Measurements from ENCODE around the gene ACP3.

DNA sequence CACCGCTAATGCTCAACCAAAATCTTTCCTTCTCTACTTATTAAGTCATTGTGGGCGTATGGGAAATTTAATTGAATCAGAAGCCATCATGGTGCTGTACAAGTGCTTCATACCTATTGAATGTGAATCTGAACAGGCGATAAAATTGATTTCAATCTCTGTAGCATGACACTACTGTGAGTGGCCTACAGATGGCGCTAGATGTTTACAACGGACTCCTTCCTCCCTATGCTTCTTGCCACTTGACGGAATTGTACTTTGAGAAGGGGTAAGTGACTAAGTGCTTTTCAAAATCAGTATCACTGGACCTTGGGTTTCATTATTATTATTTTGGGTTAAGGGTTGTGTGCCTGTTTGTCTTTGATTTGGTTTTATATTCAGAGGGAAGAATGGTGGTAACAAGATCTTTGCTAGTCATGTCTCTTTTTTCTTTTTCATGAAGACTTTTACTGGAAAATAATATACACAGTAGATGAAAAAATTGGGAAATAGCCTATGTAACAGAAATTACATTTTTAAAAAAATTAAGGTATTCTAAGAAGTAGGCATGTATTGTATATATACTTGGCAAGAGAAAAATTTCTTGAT, 35.4 kb downstream of the ACP3 start:
- TF ChIP-seq, protein P1, sequence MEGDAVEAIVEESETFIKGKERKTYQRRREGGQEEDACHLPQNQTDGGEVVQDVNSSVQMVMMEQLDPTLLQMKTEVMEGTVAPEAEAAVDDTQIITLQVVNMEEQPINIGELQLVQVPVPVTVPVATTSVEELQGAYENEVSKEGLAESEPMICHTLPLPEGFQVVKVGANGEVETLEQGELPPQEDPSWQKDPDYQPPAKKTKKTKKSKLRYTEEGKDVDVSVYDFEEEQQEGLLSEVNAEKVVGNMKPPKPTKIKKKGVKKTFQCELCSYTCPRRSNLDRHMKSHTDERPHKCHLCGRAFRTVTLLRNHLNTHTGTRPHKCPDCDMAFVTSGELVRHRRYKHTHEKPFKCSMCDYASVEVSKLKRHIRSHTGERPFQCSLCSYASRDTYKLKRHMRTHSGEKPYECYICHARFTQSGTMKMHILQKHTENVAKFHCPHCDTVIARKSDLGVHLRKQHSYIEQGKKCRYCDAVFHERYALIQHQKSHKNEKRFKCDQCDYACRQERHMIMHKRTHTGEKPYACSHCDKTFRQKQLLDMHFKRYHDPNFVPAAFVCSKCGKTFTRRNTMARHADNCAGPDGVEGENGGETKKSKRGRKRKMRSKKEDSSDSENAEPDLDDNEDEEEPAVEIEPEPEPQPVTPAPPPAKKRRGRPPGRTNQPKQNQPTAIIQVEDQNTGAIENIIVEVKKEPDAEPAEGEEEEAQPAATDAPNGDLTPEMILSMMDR (IDR thresholded peaks at IDR 0.05; ENCODE audit: low read depth, low read length, missing input control): peak; percentile 92
- TF ChIP-seq RAD21 (IDR thresholded peaks at IDR 0.05): peak; percentile 85 to 90
- TF ChIP-seq, protein P2, sequence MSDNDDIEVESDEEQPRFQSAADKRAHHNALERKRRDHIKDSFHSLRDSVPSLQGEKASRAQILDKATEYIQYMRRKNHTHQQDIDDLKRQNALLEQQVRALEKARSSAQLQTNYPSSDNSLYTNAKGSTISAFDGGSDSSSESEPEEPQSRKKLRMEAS (IDR thresholded peaks at IDR 0.05): no peak
- TF ChIP-seq, protein P3, sequence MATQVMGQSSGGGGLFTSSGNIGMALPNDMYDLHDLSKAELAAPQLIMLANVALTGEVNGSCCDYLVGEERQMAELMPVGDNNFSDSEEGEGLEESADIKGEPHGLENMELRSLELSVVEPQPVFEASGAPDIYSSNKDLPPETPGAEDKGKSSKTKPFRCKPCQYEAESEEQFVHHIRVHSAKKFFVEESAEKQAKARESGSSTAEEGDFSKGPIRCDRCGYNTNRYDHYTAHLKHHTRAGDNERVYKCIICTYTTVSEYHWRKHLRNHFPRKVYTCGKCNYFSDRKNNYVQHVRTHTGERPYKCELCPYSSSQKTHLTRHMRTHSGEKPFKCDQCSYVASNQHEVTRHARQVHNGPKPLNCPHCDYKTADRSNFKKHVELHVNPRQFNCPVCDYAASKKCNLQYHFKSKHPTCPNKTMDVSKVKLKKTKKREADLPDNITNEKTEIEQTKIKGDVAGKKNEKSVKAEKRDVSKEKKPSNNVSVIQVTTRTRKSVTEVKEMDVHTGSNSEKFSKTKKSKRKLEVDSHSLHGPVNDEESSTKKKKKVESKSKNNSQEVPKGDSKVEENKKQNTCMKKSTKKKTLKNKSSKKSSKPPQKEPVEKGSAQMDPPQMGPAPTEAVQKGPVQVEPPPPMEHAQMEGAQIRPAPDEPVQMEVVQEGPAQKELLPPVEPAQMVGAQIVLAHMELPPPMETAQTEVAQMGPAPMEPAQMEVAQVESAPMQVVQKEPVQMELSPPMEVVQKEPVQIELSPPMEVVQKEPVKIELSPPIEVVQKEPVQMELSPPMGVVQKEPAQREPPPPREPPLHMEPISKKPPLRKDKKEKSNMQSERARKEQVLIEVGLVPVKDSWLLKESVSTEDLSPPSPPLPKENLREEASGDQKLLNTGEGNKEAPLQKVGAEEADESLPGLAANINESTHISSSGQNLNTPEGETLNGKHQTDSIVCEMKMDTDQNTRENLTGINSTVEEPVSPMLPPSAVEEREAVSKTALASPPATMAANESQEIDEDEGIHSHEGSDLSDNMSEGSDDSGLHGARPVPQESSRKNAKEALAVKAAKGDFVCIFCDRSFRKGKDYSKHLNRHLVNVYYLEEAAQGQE (IDR thresholded peaks at IDR 0.05): no peak
- no peak for TF ChIP-seq TAF1 (conservative IDR thresholded peaks at IDR 0.05)
- no peak for TF ChIP-seq SP1 (IDR thresholded peaks at IDR 0.05)
- TF ChIP-seq, protein P4, sequence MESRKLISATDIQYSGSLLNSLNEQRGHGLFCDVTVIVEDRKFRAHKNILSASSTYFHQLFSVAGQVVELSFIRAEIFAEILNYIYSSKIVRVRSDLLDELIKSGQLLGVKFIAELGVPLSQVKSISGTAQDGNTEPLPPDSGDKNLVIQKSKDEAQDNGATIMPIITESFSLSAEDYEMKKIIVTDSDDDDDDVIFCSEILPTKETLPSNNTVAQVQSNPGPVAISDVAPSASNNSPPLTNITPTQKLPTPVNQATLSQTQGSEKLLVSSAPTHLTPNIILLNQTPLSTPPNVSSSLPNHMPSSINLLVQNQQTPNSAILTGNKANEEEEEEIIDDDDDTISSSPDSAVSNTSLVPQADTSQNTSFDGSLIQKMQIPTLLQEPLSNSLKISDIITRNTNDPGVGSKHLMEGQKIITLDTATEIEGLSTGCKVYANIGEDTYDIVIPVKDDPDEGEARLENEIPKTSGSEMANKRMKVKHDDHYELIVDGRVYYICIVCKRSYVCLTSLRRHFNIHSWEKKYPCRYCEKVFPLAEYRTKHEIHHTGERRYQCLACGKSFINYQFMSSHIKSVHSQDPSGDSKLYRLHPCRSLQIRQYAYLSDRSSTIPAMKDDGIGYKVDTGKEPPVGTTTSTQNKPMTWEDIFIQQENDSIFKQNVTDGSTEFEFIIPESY (IDR thresholded peaks at IDR 0.05): no peak
- no peak for TF ChIP-seq EGR1 (IDR thresholded peaks at IDR 0.05; ENCODE audit: low read depth in 2 of 2)
- no peak for TF ChIP-seq GABPA (IDR thresholded peaks at IDR 0.05 in 1 of 2, conservative IDR thresholded peaks at IDR 0.05 in 1 of 2)
- no peak for TF ChIP-seq YY1 (IDR thresholded peaks at IDR 0.05)
- peak in 1 of 2 donors; percentile 8 for TF ChIP-seq HNF4A (conservative IDR thresholded peaks at IDR 0.05)
- TF ChIP-seq FOXA1 (IDR thresholded peaks at IDR 0.05): no peak
- TF ChIP-seq, protein P5, sequence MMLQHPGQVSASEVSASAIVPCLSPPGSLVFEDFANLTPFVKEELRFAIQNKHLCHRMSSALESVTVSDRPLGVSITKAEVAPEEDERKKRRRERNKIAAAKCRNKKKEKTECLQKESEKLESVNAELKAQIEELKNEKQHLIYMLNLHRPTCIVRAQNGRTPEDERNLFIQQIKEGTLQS (IDR thresholded peaks at IDR 0.05): no peak
